NOMO-1 treated with dmso at 0.1 percent for 144 hours (cell line): Measurements from ENCODE around the gene SNX30.

Experiments used
- DNase-seq: peaks from one replicate; lab custom pipeline; 2025; ENCODE audit not compliant: unreplicated experiment; lab: John Stamatoyannopoulos, UW

SNX30 gene

DNA sequence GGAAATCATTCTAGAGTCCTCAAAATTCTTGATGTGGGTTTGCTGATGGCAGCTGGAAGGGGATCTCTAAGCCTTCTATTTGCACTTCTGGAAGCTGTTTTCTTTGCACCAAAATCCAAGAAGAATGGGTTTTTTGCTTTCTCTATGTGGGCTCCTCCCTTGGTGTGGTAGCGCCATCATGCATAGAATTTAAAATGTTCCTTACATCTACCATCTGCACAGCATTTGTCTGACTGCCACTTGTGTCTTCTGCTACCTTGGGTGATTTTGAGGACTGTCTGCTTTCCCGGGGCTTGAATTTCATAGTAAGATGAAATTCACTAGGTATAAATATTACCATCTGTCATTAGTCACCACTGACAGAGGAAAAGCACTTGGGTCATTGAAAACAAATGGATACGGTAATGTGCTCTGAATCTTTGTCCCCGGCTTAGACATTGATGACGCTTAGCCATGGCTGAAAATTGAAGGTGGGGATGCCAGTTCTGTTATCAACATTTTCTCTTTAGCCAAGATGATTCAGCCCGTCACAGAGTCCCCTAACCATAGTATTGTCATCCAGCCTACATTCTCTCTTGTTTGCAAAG lies 30.0 kb downstream of the SNX30 start:
- DNase-seq: no peak

DNA sequence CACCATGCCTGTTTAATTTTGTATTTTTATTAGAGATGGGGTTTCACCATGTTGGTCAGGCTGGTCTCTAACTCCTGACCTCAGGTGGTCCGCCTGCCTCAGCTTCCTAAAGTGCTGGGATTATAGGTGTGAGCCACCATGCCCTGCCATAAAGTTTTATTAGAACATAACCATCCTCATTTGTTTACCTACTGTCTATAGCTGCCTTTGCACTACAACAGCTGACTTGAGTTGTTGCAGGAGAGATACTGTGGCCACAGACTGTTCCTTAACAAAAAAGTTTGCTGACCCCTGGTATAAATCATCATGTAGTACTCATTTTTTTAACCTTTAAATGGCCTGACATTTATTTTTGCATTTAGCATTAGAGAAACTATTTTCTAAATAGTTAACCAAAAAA lies 31.7 kb downstream of the SNX30 start:
- no peak for DNase-seq

DNA sequence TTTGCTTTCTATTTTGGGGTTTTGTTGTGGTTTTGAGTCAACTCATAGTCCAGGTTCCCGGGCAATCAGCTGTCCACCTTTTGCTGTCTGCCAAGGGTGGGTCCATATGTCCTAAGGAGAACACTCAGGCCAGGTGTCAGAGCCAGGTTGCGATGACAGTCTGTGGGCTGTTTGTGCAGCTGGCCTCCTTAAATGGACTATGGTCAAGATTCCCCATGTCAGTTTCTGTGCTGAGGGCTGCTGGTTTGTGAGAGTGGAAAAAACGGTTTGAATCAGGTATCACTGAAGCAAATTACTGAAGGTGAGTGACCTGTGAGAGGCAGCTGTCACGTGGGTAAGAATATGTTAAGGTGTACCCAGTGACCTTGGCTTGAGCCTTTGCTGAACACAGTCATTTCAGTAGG lies 33.0 kb downstream of the SNX30 start:
- DNase-seq: no peak

DNA sequence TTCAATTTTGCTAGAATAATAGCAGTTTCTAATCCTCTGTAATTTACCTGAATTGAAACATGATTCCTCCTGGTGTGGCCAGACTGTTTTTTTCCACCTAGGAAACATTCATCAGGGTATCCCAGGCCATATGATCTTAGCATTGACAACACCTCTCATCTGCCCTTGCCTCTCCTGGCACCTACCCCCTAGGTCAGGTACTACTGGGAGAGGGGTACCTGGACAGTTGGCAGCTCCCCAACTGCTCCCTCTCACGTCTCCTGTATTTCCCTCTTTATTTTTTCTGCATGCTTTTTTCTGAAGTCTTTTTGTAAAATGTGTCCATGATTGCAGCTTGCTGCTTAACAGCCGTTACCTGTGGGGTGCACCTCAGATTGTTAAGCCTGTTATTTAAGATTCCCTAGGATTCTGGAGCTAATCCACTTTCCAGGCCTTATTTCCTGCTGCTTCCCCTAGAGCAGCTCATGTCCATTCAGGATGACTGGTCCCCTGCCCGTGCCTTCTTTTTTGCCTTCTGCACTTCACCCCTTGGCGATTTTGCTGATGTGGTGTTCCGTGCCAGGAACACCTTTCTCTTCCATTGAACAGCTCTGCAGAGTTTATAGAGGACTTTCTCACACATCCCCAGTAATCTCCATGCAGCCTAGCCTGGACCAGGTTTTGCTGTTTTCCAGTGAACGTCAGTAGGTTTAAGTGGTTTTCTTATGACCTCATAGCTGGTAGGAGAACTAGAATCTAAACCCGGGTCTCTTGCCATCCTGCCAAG lies 33.6 kb downstream of the SNX30 start:
- DNase-seq: no peak

DNA sequence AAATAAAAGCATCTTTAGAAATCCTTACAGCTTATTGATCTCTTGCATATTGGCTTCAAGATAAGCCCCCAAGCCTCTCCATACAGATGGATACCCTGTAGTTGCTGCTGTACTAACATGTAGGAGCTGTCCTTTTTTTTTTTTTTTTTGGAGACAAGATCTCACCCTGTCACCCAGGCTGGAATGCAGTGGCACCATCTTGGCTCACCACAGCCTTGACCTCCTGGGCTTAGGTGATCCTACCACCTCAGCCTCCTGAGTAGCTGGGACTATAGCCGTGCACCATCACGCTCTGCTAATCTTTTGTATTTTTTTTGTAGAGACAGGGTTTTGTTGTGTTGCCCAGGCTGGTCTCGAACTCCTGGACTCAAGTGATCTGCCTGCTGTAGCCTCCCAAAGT lies 35.4 kb downstream of the SNX30 start:
- DNase-seq: no peak

DNA sequence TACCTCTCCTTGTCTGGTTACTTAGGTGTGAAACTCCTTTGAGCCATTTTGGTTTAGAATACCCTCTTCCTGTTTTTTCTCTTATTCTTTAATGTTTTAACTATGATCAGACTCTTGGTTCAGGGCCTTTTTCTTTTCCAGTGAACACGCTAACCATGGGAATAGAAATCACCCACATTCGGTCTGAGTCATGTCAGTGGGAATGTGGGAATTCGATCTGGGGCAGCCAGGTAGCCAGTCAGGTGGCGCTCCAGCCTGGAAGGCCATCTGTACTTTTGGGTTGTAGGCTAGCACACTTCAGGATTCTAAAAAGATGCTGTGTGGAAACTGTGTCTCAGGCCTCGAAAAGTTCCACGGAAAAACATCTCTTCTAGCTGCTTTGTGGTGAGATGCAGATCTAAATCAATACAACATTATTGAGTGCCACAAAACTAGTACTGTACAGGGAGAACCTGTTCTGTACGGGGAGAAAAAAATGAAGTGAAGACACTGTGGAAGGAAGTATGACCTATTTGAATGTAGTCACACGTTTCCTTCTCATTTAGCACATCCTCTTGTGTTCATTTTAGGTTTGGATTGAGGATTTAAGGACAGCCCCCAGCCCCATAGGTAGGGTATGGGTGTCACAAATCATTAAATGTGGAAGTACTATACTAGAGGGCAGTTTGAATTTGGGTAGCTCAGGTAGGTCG lies 36.4 kb downstream of the SNX30 start:
- no peak for DNase-seq

DNA sequence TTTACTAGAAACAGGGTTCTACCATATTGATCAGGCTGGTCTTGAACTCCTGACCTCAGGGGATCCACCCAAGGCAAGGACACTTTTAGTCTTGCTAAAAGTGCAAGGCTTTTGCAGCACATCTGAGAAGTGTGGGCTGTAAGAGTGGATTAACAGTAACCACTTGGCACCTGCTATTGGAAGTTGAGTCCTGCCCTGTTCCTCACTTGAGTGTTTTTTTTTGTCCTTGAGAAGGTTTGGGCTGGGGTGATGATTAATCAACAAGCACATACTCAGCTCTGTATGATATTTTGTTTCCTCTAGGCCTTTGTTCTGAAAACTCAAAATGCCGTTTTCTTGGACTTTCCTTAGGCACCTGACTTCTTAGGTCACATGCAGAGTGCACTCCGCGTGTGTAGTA lies 37.4 kb downstream of the SNX30 start:
- DNase-seq: no peak

DNA sequence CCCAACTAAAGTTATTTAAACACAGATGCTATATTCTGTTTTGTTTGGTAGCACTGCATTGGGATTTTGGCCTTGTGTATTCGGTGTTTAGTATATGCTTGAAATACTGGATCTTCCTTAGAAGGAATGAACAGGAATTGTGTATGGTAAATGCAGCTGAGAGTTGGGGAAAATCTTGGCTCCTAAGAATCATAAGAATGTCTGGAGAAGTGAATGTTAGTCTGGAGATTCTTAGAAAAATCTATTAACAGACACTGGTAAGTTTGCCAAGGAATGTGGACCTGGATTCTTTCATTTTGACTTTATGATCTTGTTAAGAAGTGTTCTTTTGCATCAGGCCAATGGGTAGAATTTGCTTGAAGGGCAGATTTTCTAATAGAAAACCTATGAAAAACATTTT lies 38.9 kb downstream of the SNX30 start:
- no peak for DNase-seq

DNA sequence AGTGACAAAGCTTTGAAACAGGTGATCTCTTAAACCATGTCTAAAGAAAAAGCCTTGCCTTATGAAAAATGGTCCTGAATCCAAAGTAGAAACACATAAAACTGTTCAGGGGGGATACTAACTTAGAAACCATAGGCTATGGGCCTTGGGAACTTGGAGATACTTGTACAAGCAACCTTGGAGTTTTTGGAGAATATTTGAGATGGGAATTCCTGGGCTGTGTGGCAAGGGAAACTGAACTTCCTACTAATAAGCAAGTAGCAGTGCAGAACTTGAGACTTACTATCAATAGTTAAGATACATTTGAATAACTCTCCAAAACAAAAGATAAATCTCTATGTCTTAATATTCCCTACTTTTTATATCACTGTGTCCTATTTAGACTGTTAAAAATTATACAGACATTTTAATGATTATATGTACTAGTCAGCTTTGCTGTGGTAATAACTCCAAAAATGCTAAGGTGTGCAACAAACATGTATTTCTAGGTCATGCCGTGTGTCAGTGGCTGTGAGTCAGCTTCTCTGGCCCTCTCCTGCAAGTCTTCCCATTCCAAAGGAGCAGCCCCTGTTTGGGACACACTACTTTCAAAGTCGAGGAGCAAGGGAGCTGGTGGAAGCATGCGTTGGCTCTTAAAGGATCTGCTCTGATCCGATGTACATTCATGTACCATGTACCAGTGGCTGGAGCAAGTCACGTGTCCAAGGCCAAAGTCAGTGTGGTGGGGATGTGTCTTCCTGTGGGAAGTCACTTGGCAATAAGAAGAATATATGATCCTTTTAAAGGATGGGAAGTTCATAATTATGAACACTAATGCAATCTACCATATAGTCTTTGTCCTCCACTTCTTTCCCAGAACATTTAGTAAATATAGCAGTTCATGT lies 39.6 kb downstream of the SNX30 start:
- no peak for DNase-seq

DNA sequence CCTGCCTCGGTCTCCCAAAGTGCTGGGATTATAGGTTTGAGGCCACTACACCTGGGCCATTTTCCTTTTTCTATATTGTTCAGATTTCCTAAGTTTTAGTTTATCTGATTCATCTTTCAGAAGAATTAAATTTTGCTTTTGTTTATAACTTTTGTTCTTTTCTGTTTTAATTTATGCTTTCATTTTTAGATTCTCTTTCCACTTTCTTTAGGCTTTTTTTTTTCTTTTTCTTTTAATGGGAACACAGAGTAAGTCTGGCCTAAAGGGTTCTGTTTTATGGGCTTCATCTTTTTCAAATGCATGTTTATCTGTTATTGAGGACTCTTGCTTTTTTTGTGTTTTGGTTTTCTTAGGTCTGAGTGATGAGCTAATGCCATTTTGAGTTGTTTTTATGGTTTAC lies 42.1 kb downstream of the SNX30 start:
- no peak for DNase-seq

DNA sequence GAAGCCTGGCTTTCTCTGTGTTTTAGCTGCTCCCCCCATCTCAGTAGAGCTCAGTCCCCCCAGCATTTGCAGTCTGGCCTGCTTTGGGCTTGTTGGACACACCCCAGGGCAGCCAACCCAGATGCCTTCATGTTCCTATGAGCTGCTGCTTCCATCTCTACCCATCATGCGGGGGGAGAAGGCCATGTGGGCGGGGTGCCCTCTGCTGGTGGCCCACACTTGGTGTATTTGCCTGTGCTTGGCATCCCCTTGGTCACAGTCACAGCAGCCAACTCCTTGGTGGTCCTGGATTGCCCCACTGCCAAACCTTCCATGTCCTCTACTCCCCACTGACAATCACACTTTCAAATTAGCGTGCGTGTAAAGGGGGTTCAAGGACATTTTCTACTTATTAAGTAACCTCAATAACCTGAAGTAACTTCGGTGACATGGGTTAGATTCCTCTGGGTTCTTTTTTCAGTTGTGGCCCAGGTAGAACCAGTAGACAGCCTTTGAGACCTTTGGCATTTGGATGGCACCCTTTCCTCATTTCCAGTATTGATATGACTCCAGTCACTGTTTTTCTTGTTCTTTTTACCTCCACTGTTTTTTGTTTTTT lies 42.8 kb downstream of the SNX30 start:
- peak; percentile 45 for DNase-seq

DNA sequence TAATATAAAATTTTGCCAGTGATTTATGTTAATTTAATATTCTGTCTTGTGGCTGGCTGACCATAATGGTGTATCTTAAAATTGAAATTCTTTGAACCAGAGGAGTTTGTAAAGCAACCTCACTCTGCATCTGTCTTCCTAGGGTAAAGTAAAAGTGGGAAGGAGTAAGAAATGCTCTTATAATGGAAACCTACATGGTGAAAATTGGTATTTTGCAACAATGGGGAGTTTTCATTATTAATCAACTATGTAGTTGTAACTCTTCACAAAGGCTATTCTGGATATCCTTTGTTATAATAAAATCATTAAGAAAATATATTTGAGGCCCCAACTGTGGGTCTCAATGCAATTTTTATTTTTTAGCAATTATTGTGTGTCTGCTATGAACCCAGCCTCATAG lies 44.2 kb downstream of the SNX30 start:
- DNase-seq: no peak

DNA sequence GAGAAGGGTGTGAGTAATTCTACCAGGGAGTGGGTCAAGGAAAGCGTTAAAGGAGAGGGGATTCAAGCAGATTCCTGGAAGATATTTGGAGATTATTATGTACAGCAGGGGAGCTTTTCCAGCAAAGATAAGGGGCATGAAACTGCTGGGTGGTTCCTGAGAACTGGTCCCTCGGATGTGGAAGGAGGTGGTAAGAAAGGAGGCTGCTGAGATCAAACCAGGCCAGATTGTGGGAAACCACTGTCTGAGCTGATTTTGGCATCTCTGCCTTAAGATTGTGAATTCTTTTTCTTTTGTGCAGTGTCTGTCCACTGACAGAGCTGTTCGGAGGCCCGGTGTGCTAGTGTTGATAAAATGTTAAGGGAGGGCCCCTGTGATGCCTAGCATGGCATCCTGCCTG lies 45.4 kb downstream of the SNX30 start:
- no peak for DNase-seq

DNA sequence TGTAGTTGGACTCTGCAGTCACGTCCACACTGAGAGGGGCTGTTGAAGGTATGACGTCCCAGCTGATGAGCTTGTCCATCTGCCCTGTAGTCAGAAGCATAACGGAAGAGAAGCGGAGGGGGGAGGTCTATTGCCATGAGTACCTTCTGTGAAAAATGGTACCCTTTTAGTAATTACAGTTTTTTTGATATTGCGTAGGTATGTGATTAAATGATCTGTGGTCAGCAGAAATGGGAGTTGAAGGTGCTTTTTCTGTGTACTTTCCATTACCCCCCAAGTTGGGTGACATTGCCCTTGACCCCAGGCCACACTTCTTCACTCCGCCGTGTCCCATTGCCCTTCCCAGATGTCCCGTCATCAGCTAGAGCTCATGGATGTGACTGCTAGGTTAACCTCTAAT lies 45.9 kb downstream of the SNX30 start:
- no peak for DNase-seq

DNA sequence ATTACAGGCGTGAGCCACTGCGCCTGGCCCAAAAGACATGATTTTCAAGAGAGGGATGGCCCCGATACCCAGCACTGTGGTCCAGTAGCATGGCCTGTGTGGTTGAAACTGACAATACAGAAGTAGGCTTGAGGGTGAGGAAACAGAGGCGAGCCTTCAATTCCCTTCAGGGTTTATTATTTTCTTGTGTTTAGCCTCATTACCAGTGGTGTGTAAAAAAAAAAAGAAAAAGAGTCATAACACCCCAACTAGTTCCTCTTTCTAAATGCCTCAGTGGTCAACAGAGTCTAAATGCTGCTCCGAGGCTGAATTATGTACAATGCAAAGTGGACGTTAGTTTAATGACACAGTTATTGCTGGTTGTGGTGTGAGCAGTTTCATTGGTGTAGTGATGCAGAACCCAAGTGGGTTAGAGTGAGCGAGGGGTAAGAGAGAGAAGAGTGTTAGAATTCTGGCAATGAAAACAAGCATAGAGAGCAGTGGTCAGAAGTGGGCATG lies 58.8 kb downstream of the SNX30 start:
- peak; percentile 86 for DNase-seq

DNA sequence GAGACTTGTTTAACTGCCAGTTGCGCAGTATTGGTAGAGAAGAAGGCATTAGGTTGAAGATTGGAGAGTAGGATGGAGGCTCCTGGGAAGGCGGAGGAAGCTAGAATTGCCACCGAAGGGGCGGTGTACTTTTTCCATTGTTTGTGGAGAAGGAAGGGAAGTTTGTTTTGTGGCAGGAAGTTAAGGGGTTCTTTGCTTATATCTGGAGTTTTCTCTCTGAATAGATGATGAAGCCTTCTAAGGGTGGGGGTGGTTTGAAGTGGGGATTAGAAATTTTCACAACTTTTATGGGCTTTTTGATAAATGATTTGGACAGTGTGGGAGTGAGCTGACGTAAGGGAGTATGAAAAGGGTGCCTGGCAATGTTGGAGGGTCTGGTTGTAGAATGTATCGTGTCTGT lies 59.3 kb downstream of the SNX30 start:
- DNase-seq: no peak

DNA sequence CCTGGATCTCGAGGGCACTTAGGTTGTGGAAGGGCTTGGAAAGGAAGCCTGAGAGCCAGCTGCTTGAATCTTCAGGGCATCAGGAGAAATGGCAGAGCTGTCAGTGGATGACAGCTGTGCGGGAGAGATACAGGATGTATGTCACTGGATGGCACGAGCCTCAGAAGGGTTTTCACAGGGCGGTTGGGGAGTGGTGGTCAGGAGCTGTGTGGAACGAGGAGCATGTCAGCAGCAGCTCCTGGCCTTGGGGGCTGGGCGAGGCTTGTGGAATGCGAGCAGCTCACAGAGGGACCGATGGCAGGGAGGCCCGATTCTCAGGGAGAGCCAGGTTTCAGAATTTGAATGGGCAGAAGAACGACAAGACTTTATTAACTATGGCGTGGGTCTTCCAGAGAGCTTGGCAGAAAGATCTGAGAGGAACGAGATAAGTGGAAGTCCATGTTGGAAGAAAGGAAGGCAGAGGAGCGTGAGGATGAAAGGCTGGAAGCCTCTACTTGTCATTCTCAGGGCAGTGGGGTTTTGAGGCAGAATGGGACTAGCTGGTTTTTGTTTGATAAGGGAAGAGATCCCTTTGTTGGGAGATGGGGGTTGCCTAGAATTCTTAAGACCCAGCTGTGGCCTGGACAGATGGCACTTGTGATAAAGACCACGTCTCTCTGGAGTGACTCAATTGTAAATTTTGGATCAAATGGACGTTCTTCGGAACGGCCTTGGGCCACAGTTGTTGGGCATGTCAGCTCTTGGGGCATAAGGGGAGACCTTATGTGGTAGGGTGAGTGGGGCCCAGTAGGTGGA lies 60.3 kb downstream of the SNX30 start:
- DNase-seq: no peak

DNA sequence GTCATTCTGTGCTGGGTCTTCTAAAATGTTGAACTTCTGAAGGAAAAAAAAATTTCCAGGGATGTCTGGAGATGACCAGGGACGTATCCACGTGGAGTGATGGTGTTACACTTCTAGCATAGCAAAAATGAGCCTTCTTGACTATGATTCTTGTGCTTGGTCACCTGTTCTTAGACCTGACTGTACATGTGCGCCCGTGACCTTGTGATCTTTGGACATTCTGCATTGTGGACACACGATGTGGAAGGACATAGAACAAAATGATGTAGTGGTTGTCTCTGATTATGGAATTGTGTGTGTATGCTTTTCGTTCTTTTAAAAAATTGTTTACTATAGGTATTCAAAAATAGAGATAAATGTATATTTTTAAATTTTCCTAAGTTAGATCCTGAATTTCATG lies 61.0 kb downstream of the SNX30 start:
- no peak for DNase-seq

DNA sequence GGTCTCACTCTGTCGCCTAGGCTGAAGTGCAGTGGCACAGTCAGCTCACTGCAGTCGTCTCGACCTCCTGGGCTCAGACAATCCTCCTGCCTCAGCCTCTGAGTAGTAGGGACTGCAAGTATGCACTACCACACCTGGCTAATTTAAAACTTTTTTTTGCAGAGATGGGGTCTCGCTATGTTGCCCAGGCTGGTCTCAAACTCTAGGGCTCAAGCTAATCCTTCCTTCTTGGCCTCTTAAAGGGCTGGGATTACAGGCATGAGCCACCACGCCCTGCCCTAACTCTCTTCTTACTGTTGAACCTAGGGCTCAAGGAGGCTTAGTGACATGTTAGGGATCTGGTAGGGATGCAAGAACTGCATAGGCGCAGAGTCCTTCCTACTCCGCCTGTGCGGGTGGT lies 65.3 kb downstream of the SNX30 start:
- no peak for DNase-seq

DNA sequence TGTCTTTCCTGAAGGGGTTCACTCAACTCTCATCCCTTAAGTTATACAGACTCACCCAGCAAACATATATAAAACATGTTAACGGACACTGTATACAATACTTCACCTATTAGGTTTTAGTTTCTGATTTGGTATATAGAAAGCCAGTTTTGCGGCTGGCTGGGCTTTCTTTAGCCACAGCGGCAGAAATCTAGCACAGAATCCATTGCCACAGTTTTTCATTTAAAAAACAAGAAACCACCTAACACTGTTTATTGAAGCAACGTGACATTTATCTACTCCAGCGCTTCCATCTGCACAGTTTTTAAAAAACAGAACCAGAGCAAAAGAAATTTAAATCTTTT lies 67.3 kb downstream of the SNX30 start:
- no peak for DNase-seq
